Erythroblast (primary cell): ENCODE data around the gene GLIS1.
"Not testable (repeated sequence)": the region's sequence is repeated elsewhere in the genome, so short reads cannot be mapped to it uniquely, and the experiment has no call there.

ENCODE experiments used
- GATA1 ChIP-seq: IDR thresholded peaks from 2 replicates; pipeline ENCODE4 v1.6.1; 2011; ENCODE audit warnings: low read depth, mild to moderate bottlenecking, control low read depth, low read length, moderate library complexity
- POLR2A ChIP-seq: IDR thresholded peaks from 2 replicates; pipeline ENCODE4 v1.6.1; 2011; ENCODE audit warnings: mild to moderate bottlenecking, low read length

- not testable (repeated sequence) for TF ChIP-seq POLR2A, GATA1
These were observed 91.0 kb downstream of the GLIS1 start for GRCh38 chr1:53647915-53648314.
